H1 (cell line): ENCODE measurements around the gene SH3PXD2A. TPM values are rescaled to one million over a fixed set of nuclear protein-coding genes. Genes with fewer than 3 reads are reported as not detected.

Source experiments
- EP300 ChIP-seq, 2 experiments: IDR thresholded peaks; 1 replicate in 1 of 2; 2 replicates in 1 of 2; pipeline ENCODE4 v1.6.1; 2011 to 2012; ENCODE audit warnings: low read depth in 2 of 2, low read length in 2 of 2, mild to moderate bottlenecking in 2 of 2, borderline replicate concordance in 1 of 2, inconsistent platforms in 1 of 2, moderate library complexity in 1 of 2
- POLR2A ChIP-seq, 2 experiments: IDR thresholded peaks; 1 replicate in 1 of 2; 2 replicates in 1 of 2; pipeline ENCODE4 v1.6.1; 2011; ENCODE audit warnings: low read depth in 2 of 2, low read length in 2 of 2, mild to moderate bottlenecking in 2 of 2; ENCODE audit errors: control extremely low read depth in 1 of 2
- RBBP5 ChIP-seq: IDR thresholded peaks from 2 replicates; pipeline ENCODE4 v1.7.1; 2012; ENCODE audit warnings: low read depth, mild to moderate bottlenecking, inconsistent platforms, low read length, moderate library complexity, borderline replicate concordance
- polyA plus RNA-seq, 7 experiments: library from polyadenylated mRNA; depleted of rRNA in 3 of 7; stranded (reverse) in 5 of 7; unstranded in 2 of 7; fragments of >200 nt in 5 of 7; fragments of 200-250 nt in 2 of 7; gene quantifications; 1 replicate in 5 of 7; 2 replicates in 1 of 7; 4 replicates in 1 of 7; pipeline versions ENCODE4 v1.2.1 to v1.2.3, GENCODE V29; 2011 to 2013; ENCODE audit warnings: missing spikeins in 2 of 7, mixed read lengths in 2 of 7
- total RNA-seq: library from RNA; stranded (reverse); fragmentation: NEBNext Ultra II Directional; extraction: Animal tissue kit (Norgen Biotek cat#: 25700); gene quantifications from 2 replicates; pipeline ENCODE4 v1.2.1, GENCODE V29; 2021
- TF ChIP-seq, protein P1 (sequence below): IDR thresholded peaks from 2 replicates; pipeline ENCODE4 v1.6.1; 2012; ENCODE audit warnings: inconsistent platforms

Gene SH3PXD2A
- total and polyA plus RNA-seq, 2 of the 8 experiments (the other 6 are each of a cell fraction or from before 2014, with no cell fraction given), result 5.4 to 16.3 TPM

GRCh38 chr10:103772096-103772845, 83.1 kb downstream of the SH3PXD2A start (continued):
- TF ChIP-seq, protein P1, sequence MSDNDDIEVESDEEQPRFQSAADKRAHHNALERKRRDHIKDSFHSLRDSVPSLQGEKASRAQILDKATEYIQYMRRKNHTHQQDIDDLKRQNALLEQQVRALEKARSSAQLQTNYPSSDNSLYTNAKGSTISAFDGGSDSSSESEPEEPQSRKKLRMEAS, result no peak
- TF ChIP-seq RBBP5 (peak; percentile 79; the same call in 1 of the 2 replicates), EP300 (IDR thresholded peaks at IDR 0.05; ENCODE audit: borderline replicate concordance in 1 of 2, low read depth in 2 of 2, low read length in 2 of 2) (peak in 1 of 2 experiments; percentile 76; a peak in 1 of 3 replicates), POLR2A (IDR thresholded peaks at IDR 0.05; ENCODE audit: control extremely low read depth in 1 of 2, low read depth in 2 of 2, low read length in 2 of 2) (peak in 1 of 2 experiments; percentile 58; a peak in 2 of 3 replicates)
